OCI-LY3 (cell line): Measurements from ENCODE around the gene ZNF639.
"Not testable (repeated sequence)": the region's sequence is repeated elsewhere in the genome, so short reads cannot be mapped to it uniquely, and the experiment has no call there.

ENCODE experiments used
- H2AFZ ChIP-seq: fragments of 200-600, 300-600 bp; shearing (Covaris generic); 2 replicates; pipeline ENCODE4 v1.6.0; 2014; ENCODE audit warnings: antibody characterized with exemption, low read depth, low read length
- H3K27ac ChIP-seq: fragments of 200-600, 300-600 bp; sonication (generic); 2 replicates; pipeline ENCODE4 v1.5.1; 2014; ENCODE audit warnings: mild to moderate bottlenecking, low read length, moderate library complexity, mixed read lengths
- H3K27me3 ChIP-seq: fragments of 200-600, 300-600 bp; sonication (generic); 2 replicates; pipeline ENCODE4 v1.6.1; 2014; ENCODE audit warnings: low read depth, low read length, mixed read lengths
- H3K36me3 ChIP-seq: fragments of 200-600, 300-600 bp; sonication (generic); replicated peaks from 2 replicates; pipeline ENCODE3; 2014; ENCODE audit warnings: low read depth, low read length, mixed read lengths
- H3K4me1 ChIP-seq: fragments of 300-600, 200-600 bp; sonication (generic); 2 replicates; pipeline ENCODE4 v1.6.1; 2014; ENCODE audit warnings: low read length, mixed read lengths
- H3K4me2 ChIP-seq: fragments of 200-600, 300-600 bp; sonication (generic); 2 replicates; pipeline ENCODE4 v1.6.1; 2014; ENCODE audit warnings: low read length, mixed read lengths
- H3K4me3 ChIP-seq: fragments of 300-600, 200-600 bp; sonication (generic); 2 replicates; pipeline ENCODE4 v1.5.1; 2014; ENCODE audit warnings: antibody characterized with exemption, mild to moderate bottlenecking, low read length, moderate library complexity
- H3K79me2 ChIP-seq: fragments of 300-600, 200-600 bp; shearing (Covaris generic); 2 replicates; pipeline ENCODE4 v1.6.1; 2014; ENCODE audit warnings: mild to moderate bottlenecking, low read length, mixed read lengths
- H3K9ac ChIP-seq: fragments of 300-600, 200-600 bp; shearing (Covaris generic); 2 replicates; pipeline ENCODE4 v1.6.0; 2014; ENCODE audit warnings: mild to moderate bottlenecking, low read length, moderate library complexity
- H3K9me3 ChIP-seq: fragments of 200-600, 300-600 bp; shearing (Covaris generic); 2 replicates; pipeline ENCODE4 v1.6.1; 2014; ENCODE audit warnings: low read length, mixed read lengths; ENCODE audit not compliant: insufficient read depth
- H4K20me1 ChIP-seq: fragments of 200-600, 300-600 bp; sonication (generic); 2 replicates; pipeline ENCODE4 v1.6.1; 2016; ENCODE audit warnings: low read length, mixed read lengths; ENCODE audit not compliant: insufficient read depth
- CTCF ChIP-seq: fragments of 200-600, 300-600 bp; sonication (generic); IDR thresholded peaks from 2 replicates; pipeline ENCODE4 v1.5.1; 2014; ENCODE audit warnings: antibody characterized with exemption, low read length, low read depth
- EZH2phosphoT487 ChIP-seq: fragments of 200-600 bp; shearing (Covaris generic); IDR thresholded peaks from 2 replicates; pipeline ENCODE4 v1.6.1; 2018; ENCODE audit warnings: antibody characterized with exemption, mixed run types, low read depth

The ZNF639 gene

GRCh38 chr3:179302111-179302510, 20.7 kb upstream of the ZNF639 start:
- Histone ChIP-seq H3K36me3 (no peaks in the 10 kb centered on the region), H3K27ac (no peak overlapping the region), H3K4me1 (peaks cover 21% of the 10 kb centered on the region), H3K79me2 (no peaks in the 10 kb centered on the region), H2AFZ (no peak overlapping the region), H3K27me3 (no peaks in the 10 kb centered on the region), H3K9ac (no peak overlapping the region), H3K9me3 (no peaks in the 10 kb centered on the region), H4K20me1 (no peaks in the 10 kb centered on the region), H3K4me2 (no peak overlapping the region), H3K4me3 (no peak overlapping the region)
- TF ChIP-seq EZH2phosphoT487 (no peak), CTCF (no peak)

- Histone ChIP-seq H3K4me3 (no peak overlapping the region), H3K4me1 (peaks cover 28% of the 10 kb centered on the region), H3K9me3 (no peaks in the 10 kb centered on the region), H3K4me2 (peak overlapping the region; percentile 24), H3K36me3 (no peaks in the 10 kb centered on the region), H3K27ac (no peak overlapping the region), H3K9ac (no peak overlapping the region), H2AFZ (no peak overlapping the region), H3K79me2 (no peaks in the 10 kb centered on the region), H4K20me1 (no peaks in the 10 kb centered on the region), H3K27me3 (no peaks in the 10 kb centered on the region)
- TF ChIP-seq EZH2phosphoT487 (no peak), CTCF (no peak)
Observed at GRCh38 chr3:179304605-179305004, 18.2 kb upstream of the ZNF639 start.

GRCh38 chr3:179307362-179307761, 15.5 kb upstream of the ZNF639 start:
- H3K79me2 ChIP-seq, H3K27ac ChIP-seq, H3K36me3 ChIP-seq, H3K9ac ChIP-seq, H4K20me1 ChIP-seq, H3K9me3 ChIP-seq, H2AFZ ChIP-seq, H3K4me2 ChIP-seq, H3K27me3 ChIP-seq, H3K4me3 ChIP-seq: not testable (repeated sequence)
- peaks cover 22% of the 10 kb centered on the region for H3K4me1 ChIP-seq

- no peaks in the 10 kb centered on the region for H3K27me3 ChIP-seq
- H3K9me3 ChIP-seq: no peaks in the 10 kb centered on the region
- no peaks in the 10 kb centered on the region for H3K36me3 ChIP-seq
- H3K4me3 ChIP-seq: no peak overlapping the region
- no peak overlapping the region for H3K9ac ChIP-seq
- H3K4me2 ChIP-seq: no peak overlapping the region
- no peaks in the 10 kb centered on the region for H4K20me1 ChIP-seq
- H2AFZ ChIP-seq: no peak overlapping the region
- TF ChIP-seq CTCF: no peak
- TF ChIP-seq EZH2phosphoT487: no peak
- H3K4me1 ChIP-seq: peaks cover 22% of the 10 kb centered on the region
- no peak overlapping the region for H3K27ac ChIP-seq
- no peaks in the 10 kb centered on the region for H3K79me2 ChIP-seq
Observed at GRCh38 chr3:179308001-179308400, 14.8 kb upstream of the ZNF639 start.
